ES-I3 (cell line): ENCODE results near the gene HBG2.
"Not testable (repeated sequence)": the region's sequence is repeated elsewhere in the genome, so short reads cannot be mapped to it uniquely, and the experiment has no call there.

Experiments
- H3K36me3 ChIP-seq: 2 replicates; pipeline ENCODE4 v1.6.1; 2013; ENCODE audit warnings: mild to moderate bottlenecking, low read length, control low read depth, moderate library complexity; ENCODE audit not compliant: insufficient read depth
- H3K4me1 ChIP-seq: 2 replicates; pipeline ENCODE4 v1.6.1; 2013; ENCODE audit warnings: mild to moderate bottlenecking, control low read depth, low read length; ENCODE audit not compliant: insufficient read depth
- H3K9ac ChIP-seq: 2 replicates; pipeline ENCODE4 v1.6.1; 2013; ENCODE audit warnings: low read depth, mild to moderate bottlenecking, low read length, moderate library complexity
- H3K9me3 ChIP-seq: 2 replicates; pipeline ENCODE4 v1.6.1; 2013; ENCODE audit warnings: mild to moderate bottlenecking, low read length, moderate library complexity; ENCODE audit not compliant: control insufficient read depth, insufficient read depth

HBG2 gene

GRCh38 chr11:5272395-5273017 is 17.9 kb upstream of the HBG2 start:
- H3K4me1 ChIP-seq, result peaks cover 5% of the 10 kb centered on the region; the same call in 1 of the 2 replicates
- H3K9ac ChIP-seq, result no peak overlapping the region

GRCh38 chr11:5269715-5270147 is 15.2 kb upstream of the HBG2 start, which contains the start of gene HBE1:
TSS of gene HBE1 (minus strand) at chr11:5269945. CDS start at chr11:5269890, 55 bp downstream.
- H3K9ac ChIP-seq, result no peak within 1 kb of the TSS
- H3K36me3 ChIP-seq, result no peaks in the 10 kb centered on the region
- H3K4me1 ChIP-seq, result peaks cover 5% of the 10 kb centered on the region; the same call in 1 of the 2 replicates
- no peaks in the 10 kb centered on the region for H3K9me3 ChIP-seq

More at GRCh38 chr11:5272395-5273017, 17.9 kb upstream of the HBG2 start:
- no peaks in the 10 kb centered on the region for H3K36me3 ChIP-seq
- no peaks in the 10 kb centered on the region for H3K9me3 ChIP-seq

GRCh38 chr11:5267033-5267563 is 12.5 kb upstream of the HBG2 start:
- no peaks in the 10 kb centered on the region for H3K36me3 ChIP-seq
- H3K9ac ChIP-seq, result no peak overlapping the region
- no peaks in the 10 kb centered on the region for H3K9me3 ChIP-seq
- no peaks in the 10 kb centered on the region for H3K4me1 ChIP-seq

GRCh38 chr11:5266609-5267008 is 12.0 kb upstream of the HBG2 start:
- Histone ChIP-seq H3K4me1 (no peaks in the 10 kb centered on the region), H3K9ac (no peak overlapping the region), H3K36me3 (no peaks in the 10 kb centered on the region), H3K9me3 (no peaks in the 10 kb centered on the region)

GRCh38 chr11:5265832-5266231 is 11.3 kb upstream of the HBG2 start:
- no peaks in the 10 kb centered on the region for H3K4me1 ChIP-seq
- H3K9me3 ChIP-seq, result no peaks in the 10 kb centered on the region
- no peaks in the 10 kb centered on the region for H3K36me3 ChIP-seq
- H3K9ac ChIP-seq, result no peak overlapping the region

- no peaks in the 10 kb centered on the region; the same call in 1 of the 2 replicates for H3K4me1 ChIP-seq
- no peaks in the 10 kb centered on the region for H3K9me3 ChIP-seq
- H3K36me3 ChIP-seq, result no peaks in the 10 kb centered on the region
- no peak overlapping the region for H3K9ac ChIP-seq
Measured at GRCh38 chr11:5258543-5259262, 4.1 kb upstream of the HBG2 start.

- Histone ChIP-seq H3K9ac (no peak overlapping the region), H3K4me1 (no peaks in the 10 kb centered on the region; the same call in 1 of the 2 replicates), H3K9me3 (no peaks in the 10 kb centered on the region), H3K36me3 (no peaks in the 10 kb centered on the region)
Measured at GRCh38 chr11:5257296-5257695, 2.7 kb upstream of the HBG2 start.

- not testable (repeated sequence) for H3K4me1 ChIP-seq, H3K9ac ChIP-seq, H3K36me3 ChIP-seq, H3K9me3 ChIP-seq
Measured at GRCh38 chr11:5254023-5254422, 558 bp downstream of the HBG2 start.

GRCh38 chr11:5253440-5253839 is 1.1 kb downstream of the HBG2 start:
- not testable (repeated sequence) for H3K4me1 ChIP-seq, H3K9ac ChIP-seq, H3K36me3 ChIP-seq, H3K9me3 ChIP-seq

GRCh38 chr11:5252919-5253265 is 1.7 kb downstream of the HBG2 start:
- H3K9me3 ChIP-seq, result no peaks in the 10 kb centered on the region
- no peaks in the 10 kb centered on the region for H3K4me1 ChIP-seq
- no peak overlapping the region for H3K9ac ChIP-seq
- H3K36me3 ChIP-seq, result no peaks in the 10 kb centered on the region

- no peaks in the 10 kb centered on the region for H3K9me3 ChIP-seq
- no peaks in the 10 kb centered on the region for H3K36me3 ChIP-seq
- H3K9ac ChIP-seq, result no peak overlapping the region
- H3K4me1 ChIP-seq, result no peaks in the 10 kb centered on the region
Measured at GRCh38 chr11:5252192-5252918, 2.2 kb downstream of the HBG2 start.

GRCh38 chr11:5251746-5252145 is 2.8 kb downstream of the HBG2 start:
- Histone ChIP-seq H3K9me3 (no peaks in the 10 kb centered on the region), H3K36me3 (no peaks in the 10 kb centered on the region), H3K4me1 (no peaks in the 10 kb centered on the region), H3K9ac (no peak overlapping the region)

- no peaks in the 10 kb centered on the region for H3K9me3 ChIP-seq
Measured at GRCh38 chr11:5250543-5251204, 3.9 kb downstream of the HBG2 start.

GRCh38 chr11:5249807-5250396 is 4.7 kb downstream of the HBG2 start, which contains the start of gene HBG1:
TSS of gene HBG1 (minus strand) at chr11:5249857. CDS start at chr11:5249804, 53 bp downstream.
- H3K4me1 ChIP-seq, H3K9ac ChIP-seq, H3K36me3 ChIP-seq, H3K9me3 ChIP-seq: not testable (repeated sequence)

More at GRCh38 chr11:5250543-5251204, 3.9 kb downstream of the HBG2 start:
- no peaks in the 10 kb centered on the region for H3K4me1 ChIP-seq
- H3K36me3 ChIP-seq, result no peaks in the 10 kb centered on the region
- H3K9ac ChIP-seq, result no peak overlapping the region
